GM21367 (cell line): ENCODE data around the gene RBKS.

Source experiments
- ATAC-seq: cut with Tn5 transposase; IDR thresholded peaks from one replicate; pipeline ENCODE4 v1.9.1; 2021; ENCODE audit not compliant: unreplicated experiment

Gene RBKS

GRCh38 chr2:27738349-27739057 lies 151.7 kb downstream of the RBKS start:
- no peak for ATAC-seq

GRCh38 chr2:27737676-27738348 lies 152.4 kb downstream of the RBKS start:
- ATAC-seq = no peak

GRCh38 chr2:27736890-27737204 lies 153.3 kb downstream of the RBKS start:
- no peak for ATAC-seq

GRCh38 chr2:27736031-27736889 lies 153.9 kb downstream of the RBKS start:
- ATAC-seq = no peak

GRCh38 chr2:27735263-27735904 lies 154.8 kb downstream of the RBKS start:
- ATAC-seq = no peak

GRCh38 chr2:27734305-27734704 lies 155.9 kb downstream of the RBKS start:
- no peak for ATAC-seq
